ENCODE results near the gene FAM20C. TPM values are rescaled to one million over a fixed set of nuclear protein-coding genes. Genes with fewer than 3 reads are reported as not detected.

The FAM20C gene
- total and polyA plus RNA-seq, 2 donors (not counting 3 experiments of a cell fraction or from before 2014, with no cell fraction given): 14.2 to 34.5 TPM

DNA sequence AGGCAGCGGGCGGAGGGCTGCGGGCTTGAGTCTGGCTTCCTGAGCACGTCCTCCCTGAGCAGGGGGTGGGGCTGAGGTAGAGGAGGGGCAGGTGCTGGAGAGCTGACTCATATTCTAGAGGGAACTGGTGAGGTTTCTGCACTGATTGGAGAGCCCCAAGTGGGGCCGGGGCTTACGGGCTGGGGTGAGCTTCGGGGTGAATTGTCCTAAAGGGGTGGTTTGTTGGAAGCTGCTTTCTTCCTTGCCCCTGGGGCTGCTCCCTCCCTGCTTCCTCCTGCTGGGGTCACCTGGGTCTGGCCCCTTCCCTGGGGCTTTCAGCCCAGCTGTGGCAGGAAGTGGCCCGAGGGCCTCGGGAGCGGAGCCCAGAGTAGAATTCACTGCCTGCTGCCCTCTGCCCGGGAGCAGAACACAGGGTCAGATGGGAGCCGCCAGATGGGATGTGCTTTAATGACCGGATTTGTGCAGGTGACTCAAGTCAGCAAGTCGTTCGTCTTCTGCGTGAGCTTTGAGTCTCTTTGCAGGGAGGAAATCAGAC lies 48.6 kb downstream of the FAM20C start:
- dilution Hi-C loops (cut with MboI; ENCODE audit: extremely low pct_ligation_motif_present, low sequenced_read_pairs): no loop called here

More for the DNA sequence above, 48.6 kb downstream of the FAM20C start:
- Histone ChIP-seq H3K27ac (ENCODE audit: insufficient read depth, low read depth, low read length) (no peak overlapping the region), H3K9me1 (replicated peaks; ENCODE audit: control insufficient read depth, extremely low read depth, insufficient read depth, low read length) (no peaks in the 10 kb centered on the region), H3K27me3 (ENCODE audit: control insufficient read depth in 2 of 2, insufficient read depth in 2 of 2, low read length in 2 of 2) (no peaks in the 10 kb centered on the region), H3K79me2 (ENCODE audit: control insufficient read depth, insufficient read depth, low read length) (peaks cover 10% of the 10 kb centered on the region), H3K36me3 (ENCODE audit: control insufficient read depth in 2 of 2, extremely low read depth in 1 of 2, insufficient read depth in 2 of 2, low read length in 2 of 2) (peaks cover 0 to 2% of the 10 kb centered on the region in 2 experiments), H3K9ac (replicated peaks; ENCODE audit: extremely low read depth, insufficient read depth, low read length) (no peak overlapping the region), H2AFZ (ENCODE audit: low read depth, low read length) (no peak overlapping the region), H3K4me1 (ENCODE audit: control insufficient read depth, extremely low read depth, insufficient read depth, low read length) (no peaks in the 10 kb centered on the region), H3K4me2 (ENCODE audit: insufficient read depth, low read length) (no peak overlapping the region), H3K4me3 (replicated peaks in 1 of 3; ENCODE audit: insufficient read depth in 1 of 3, low read depth in 1 of 3, low read length in 3 of 3) (no peak overlapping the region), H4K20me1 (replicated peaks; ENCODE audit: control insufficient read depth, extremely low read depth, insufficient read depth, low read length) (no peaks in the 10 kb centered on the region), H3K9me3 (replicated peaks; ENCODE audit: control insufficient read depth, insufficient read depth, low read length) (no peaks in the 10 kb centered on the region)
- CTCF ChIA-PET: no interaction called here
- FAIRE-seq: no peak
- intact Hi-C loops (cut with micrococcal nuclease): no loop called here
- no TSS peak for BruUV-seq (replicated peaks)
- peak; percentile 19 for DNase-seq (ENCODE audit: low read depth, low spot score)
- POLR2A ChIA-PET: no interaction called here
- TF ChIP-seq MYC (IDR thresholded peaks at IDR 0.05; ENCODE audit: low read depth, low read length): no peak
- TF ChIP-seq, protein P1, sequence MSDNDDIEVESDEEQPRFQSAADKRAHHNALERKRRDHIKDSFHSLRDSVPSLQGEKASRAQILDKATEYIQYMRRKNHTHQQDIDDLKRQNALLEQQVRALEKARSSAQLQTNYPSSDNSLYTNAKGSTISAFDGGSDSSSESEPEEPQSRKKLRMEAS (IDR thresholded peaks at IDR 0.05; ENCODE audit: insufficient read depth, insufficient read length): no peak
- TF ChIP-seq, protein P2, sequence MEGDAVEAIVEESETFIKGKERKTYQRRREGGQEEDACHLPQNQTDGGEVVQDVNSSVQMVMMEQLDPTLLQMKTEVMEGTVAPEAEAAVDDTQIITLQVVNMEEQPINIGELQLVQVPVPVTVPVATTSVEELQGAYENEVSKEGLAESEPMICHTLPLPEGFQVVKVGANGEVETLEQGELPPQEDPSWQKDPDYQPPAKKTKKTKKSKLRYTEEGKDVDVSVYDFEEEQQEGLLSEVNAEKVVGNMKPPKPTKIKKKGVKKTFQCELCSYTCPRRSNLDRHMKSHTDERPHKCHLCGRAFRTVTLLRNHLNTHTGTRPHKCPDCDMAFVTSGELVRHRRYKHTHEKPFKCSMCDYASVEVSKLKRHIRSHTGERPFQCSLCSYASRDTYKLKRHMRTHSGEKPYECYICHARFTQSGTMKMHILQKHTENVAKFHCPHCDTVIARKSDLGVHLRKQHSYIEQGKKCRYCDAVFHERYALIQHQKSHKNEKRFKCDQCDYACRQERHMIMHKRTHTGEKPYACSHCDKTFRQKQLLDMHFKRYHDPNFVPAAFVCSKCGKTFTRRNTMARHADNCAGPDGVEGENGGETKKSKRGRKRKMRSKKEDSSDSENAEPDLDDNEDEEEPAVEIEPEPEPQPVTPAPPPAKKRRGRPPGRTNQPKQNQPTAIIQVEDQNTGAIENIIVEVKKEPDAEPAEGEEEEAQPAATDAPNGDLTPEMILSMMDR (IDR thresholded peaks at IDR 0.05; ENCODE audit: extremely low read depth in 1 of 2, insufficient read depth in 1 of 2, low read depth in 1 of 2, low read length in 2 of 2): no peak
- no peak for TF ChIP-seq JUN (IDR thresholded peaks at IDR 0.05; ENCODE audit: borderline replicate concordance, insufficient read depth, insufficient read length, low read depth)
- no peak for TF ChIP-seq POLR2A (IDR thresholded peaks at IDR 0.05; ENCODE audit: low read depth, low read length)
- TF ChIP-seq POLR2AphosphoS5 (IDR thresholded peaks at IDR 0.05; ENCODE audit: insufficient read depth, low read depth, low read length): no peak
- no peak for TF ChIP-seq GATA2 (IDR thresholded peaks at IDR 0.05; ENCODE audit: insufficient read depth, insufficient read length, low read depth, low read length)
- TF ChIP-seq FOS (IDR thresholded peaks at IDR 0.05; ENCODE audit: borderline replicate concordance, insufficient read depth, low read length): no peak
